CD4-positive, alpha-beta T cell treated with Interleukin-2 at 100 ng/mL for 4 hours (primary cell): ENCODE results near the gene CDH13.

Experiments
- DNase-seq: peaks from one replicate; pipeline ENCODE4 v3.0.0-alpha.2; 2020; ENCODE audit warnings: low spot score

The CDH13 gene

GRCh38 chr16:83623892-83624291 lies 997.1 kb downstream of the CDH13 start:
- DNase-seq, result no peak

GRCh38 chr16:83624429-83625120 lies 997.8 kb downstream of the CDH13 start:
- DNase-seq, result no peak

GRCh38 chr16:83626204-83626603 lies 999.4 kb downstream of the CDH13 start:
- DNase-seq, result no peak

- no peak for DNase-seq
These were observed 999.9 kb downstream of the CDH13 start for GRCh38 chr16:83626676-83627075.

GRCh38 chr16:83627996-83628395 lies 1001.2 kb downstream of the CDH13 start:
- no peak for DNase-seq

- DNase-seq, result no peak
These were observed 1002.7 kb downstream of the CDH13 start for GRCh38 chr16:83629426-83629825.

GRCh38 chr16:83629836-83630235 lies 1003.1 kb downstream of the CDH13 start:
- DNase-seq, result no peak

GRCh38 chr16:83630979-83631378 lies 1004.2 kb downstream of the CDH13 start:
- DNase-seq, result no peak

- DNase-seq, result no peak
These were observed 1006.5 kb downstream of the CDH13 start for GRCh38 chr16:83633286-83633685.

GRCh38 chr16:83648347-83648746 lies 1021.6 kb downstream of the CDH13 start:
- no peak for DNase-seq

GRCh38 chr16:83651871-83652270 lies 1025.1 kb downstream of the CDH13 start:
- no peak for DNase-seq

- no peak for DNase-seq
These were observed 1026.2 kb downstream of the CDH13 start for GRCh38 chr16:83652943-83653342.

GRCh38 chr16:83653785-83654184 lies 1027.0 kb downstream of the CDH13 start:
- DNase-seq, result no peak

GRCh38 chr16:83660282-83660681 lies 1033.5 kb downstream of the CDH13 start:
- DNase-seq, result no peak

- DNase-seq, result no peak
These were observed 1034.9 kb downstream of the CDH13 start for GRCh38 chr16:83661656-83662055.

GRCh38 chr16:83666449-83666848 lies 1039.7 kb downstream of the CDH13 start:
- no peak for DNase-seq

- DNase-seq, result no peak
These were observed 1042.7 kb downstream of the CDH13 start for GRCh38 chr16:83669456-83669855.

GRCh38 chr16:83674931-83675535 lies 1048.3 kb downstream of the CDH13 start:
- DNase-seq, result no peak

GRCh38 chr16:83676086-83676485 lies 1049.3 kb downstream of the CDH13 start:
- DNase-seq, result no peak

GRCh38 chr16:83680980-83681379 lies 1054.2 kb downstream of the CDH13 start:
- DNase-seq, result no peak

GRCh38 chr16:83681381-83681956 lies 1054.7 kb downstream of the CDH13 start:
- DNase-seq, result no peak

- no peak for DNase-seq
These were observed 1055.5 kb downstream of the CDH13 start for GRCh38 chr16:83682116-83682867.

- no peak for DNase-seq
These were observed 1056.1 kb downstream of the CDH13 start for GRCh38 chr16:83682868-83683235.
